ENCODE results near the gene VPS37C. TPM values are rescaled to one million over a fixed set of nuclear protein-coding genes. Genes with fewer than 3 reads are reported as not detected.

Gene VPS37C
- polyA plus RNA-seq, 4 donors: 14.1 to 22.8 (median 17.1) TPM

DNA sequence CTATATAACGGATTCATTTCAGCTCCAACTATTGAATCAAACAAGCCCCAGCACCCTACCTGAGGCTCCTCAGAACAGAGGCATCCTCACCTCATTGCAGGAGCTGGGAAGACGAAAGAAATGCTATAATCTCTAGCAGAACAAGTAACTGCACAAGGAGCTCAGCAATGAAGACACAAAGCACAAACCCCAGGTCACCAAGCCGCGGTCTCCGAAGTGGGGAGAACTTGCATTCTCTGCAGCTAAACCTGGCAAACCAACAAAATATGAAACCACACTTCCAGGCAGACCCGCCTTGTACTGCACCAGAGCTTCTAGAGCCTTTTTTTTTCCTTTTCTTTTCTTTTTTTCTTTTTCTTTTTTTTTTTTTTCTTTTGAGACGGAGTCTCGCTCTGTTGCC is 80.7 kb downstream of the VPS37C start:
- DNase-seq (ENCODE audit: low read depth in 4 of 4, low spot score in 3 of 4): no peak

Other genes with a start within 250 kb of the VPS37C start
- gene TMEM109, start 247.3 kb downstream of the VPS37C start, polyA plus RNA-seq (ENCODE audit: insufficient read length in 4 of 4): 100 to 1,000 TPM in 1 of 4 donors, 10 to 100 TPM in 3; 88.8 to 116 (median 91.3) TPM
- 100 to 1,000 TPM in 1 of 4 donors, 10 to 100 TPM in 3; 56.2 to 107 (median 63.1) TPM for gene TMEM132A, start 237.0 kb downstream of the VPS37C start, polyA plus RNA-seq (ENCODE audit: insufficient read length in 4 of 4)
- 10 to 100 TPM; 18.9 to 30.1 (median 23.8) TPM for gene SLC15A3, start 209.2 kb downstream of the VPS37C start, polyA plus RNA-seq (ENCODE audit: insufficient read length in 4 of 4)
- 1 to 10 TPM in 3 of 4 donors, under 1 TPM in 1; 0.50 to 1.6 (median 1.6) TPM for gene CD6, start 189.7 kb downstream of the VPS37C start, polyA plus RNA-seq (ENCODE audit: insufficient read length in 4 of 4)
- gene CD5, start 58.9 kb downstream of the VPS37C start, polyA plus RNA-seq (ENCODE audit: insufficient read length in 4 of 4): under 1 TPM; 0.06 to 0.42 (median 0.08) TPM
- 1 to 10 TPM in 1 of 4 donors, under 1 TPM in 2, not detected in 1; 0.29 to 1.3 (median 0.32) TPM for gene PGA3, start 42.1 kb upstream of the VPS37C start, polyA plus RNA-seq (ENCODE audit: insufficient read length in 4 of 4)
- 1 to 10 TPM in 1 of 4 donors, under 1 TPM in 2, not detected in 1; 0.86 to 1.9 (median 0.90) TPM for gene PGA4, start 60.9 kb upstream of the VPS37C start, polyA plus RNA-seq (ENCODE audit: insufficient read length in 4 of 4)
- gene PGA5, start 79.7 kb upstream of the VPS37C start, polyA plus RNA-seq (ENCODE audit: insufficient read length in 4 of 4): 1 to 10 TPM in 1 of 4 donors, under 1 TPM in 3; 0.11 to 1.0 (median 0.32) TPM
- 1 to 10 TPM; 1.5 to 4.1 (median 2.9) TPM for gene VWCE, start 133.9 kb upstream of the VPS37C start, polyA plus RNA-seq (ENCODE audit: insufficient read length in 4 of 4)
- 100 to 1,000 TPM; 160 to 225 (median 204) TPM for gene DDB1, start 171.7 kb upstream of the VPS37C start, polyA plus RNA-seq (ENCODE audit: insufficient read length in 4 of 4)
- 10 to 100 TPM; 28.0 to 63.9 (median 48.7) TPM for gene TKFC, start 171.8 kb upstream of the VPS37C start, polyA plus RNA-seq (ENCODE audit: insufficient read length in 4 of 4)
- gene CYB561A3, start 200.5 kb upstream of the VPS37C start, polyA plus RNA-seq (ENCODE audit: insufficient read length in 4 of 4): 10 to 100 TPM; 26.6 to 32.9 (median 28.6) TPM
- 10 to 100 TPM; 39.4 to 50.7 (median 46.1) TPM for gene TMEM138, start 200.9 kb upstream of the VPS37C start, polyA plus RNA-seq (ENCODE audit: insufficient read length in 4 of 4)
- gene TMEM216, start 231.2 kb upstream of the VPS37C start, polyA plus RNA-seq (ENCODE audit: insufficient read length in 4 of 4): 10 to 100 TPM; 32.9 to 36.3 (median 35.3) TPM

Measured in left renal pelvis (tissue), 4 donors.